Common myeloid progenitor, CD34-positive (primary cell): Measurements from ENCODE around the gene SLC24A1.

ENCODE experiments used
- CTCF ChIA-PET: fragments of 350-600 bp; sonication (Branson Sonifier 250); formaldehyde crosslinking; loops from one replicate; lab custom pipeline; 2021; ENCODE audit warnings: antibody characterized with exemption; lab: Charles Lee
- POLR2A ChIA-PET: fragments of 350-600 bp; sonication (Branson Sonifier 250); formaldehyde crosslinking; loops from one replicate; lab custom pipeline; 2021; ENCODE audit warnings: antibody characterized with exemption; lab: Charles Lee
- DNase-seq, 3 donors: peaks; one replicate each; pipeline versions ENCODE4 v3.0.0 to v3.0.0-alpha.2; 2013
- H3K27ac ChIP-seq, 2 experiments: 1 replicate in 1 of 2; 2 replicates in 1 of 2; pipeline ENCODE4 v1.7.0; 2013; ENCODE audit warnings: inconsistent platforms in 2 of 2, low read length in 2 of 2, mild to moderate bottlenecking in 2 of 2, low read depth in 1 of 2, moderate library complexity in 1 of 2; ENCODE audit not compliant: severe bottlenecking in 2 of 2, insufficient read depth in 1 of 2, poor library complexity in 1 of 2
- H3K27me3 ChIP-seq, 5 experiments: replicated peaks in 2 of 5; 1 replicate in 3 of 5; 2 replicates in 2 of 5; pipeline versions ENCODE4 v1.6.1 to v1.7.0; 2013; ENCODE audit warnings: low read length in 4 of 5, mild to moderate bottlenecking in 2 of 5, moderate library complexity in 2 of 5, inconsistent platforms in 1 of 5; ENCODE audit not compliant: insufficient read depth in 5 of 5, control insufficient read depth in 4 of 5
- H3K36me3 ChIP-seq, 4 experiments: 1 replicate in 2 of 4; 2 replicates in 2 of 4; pipeline versions ENCODE4 v1.6.1 to v1.7.0; 2013; ENCODE audit warnings: low read length in 3 of 4, control low read depth in 1 of 4, mild to moderate bottlenecking in 1 of 4; ENCODE audit not compliant: control insufficient read depth in 4 of 4, insufficient read depth in 4 of 4
- H3K4me1 ChIP-seq, 4 experiments: 1 replicate in 3 of 4; 2 replicates in 1 of 4; pipeline versions ENCODE4 v1.6.1 to v1.7.1; 2013; ENCODE audit warnings: low read length in 3 of 4, mild to moderate bottlenecking in 3 of 4, control low read depth in 1 of 4, inconsistent platforms in 1 of 4, moderate library complexity in 1 of 4; ENCODE audit not compliant: control insufficient read depth in 4 of 4, insufficient read depth in 4 of 4; ENCODE audit errors: control extremely low read depth in 1 of 4
- H3K4me3 ChIP-seq, 7 experiments: 1 replicate in 4 of 7; 2 replicates in 3 of 7; pipeline versions ENCODE4 v1.5.1 to v1.7.0; 2013; ENCODE audit warnings: mild to moderate bottlenecking in 7 of 7, low read length in 6 of 7, moderate library complexity in 6 of 7, inconsistent platforms in 2 of 7, low read depth in 2 of 7, control low read depth in 1 of 7; ENCODE audit not compliant: insufficient read depth in 4 of 7, control insufficient read depth in 1 of 7; ENCODE audit errors: extremely low read depth in 1 of 7
- H3K9me3 ChIP-seq, 5 experiments: 1 replicate in 4 of 5; 2 replicates in 1 of 5; pipeline versions ENCODE4 v1.6.1 to v1.7.1; 2013; ENCODE audit warnings: low read length in 4 of 5, mild to moderate bottlenecking in 2 of 5, inconsistent platforms in 1 of 5, low read depth in 1 of 5, moderate library complexity in 1 of 5; ENCODE audit not compliant: control insufficient read depth in 4 of 5, insufficient read depth in 2 of 5; ENCODE audit errors: control extremely low read depth in 1 of 5
- WGBS: methylation state at CpG from one replicate; pipeline ENCODE4 v1.1.5; 2013; ENCODE audit not compliant: insufficient coverage; 5-methylcytosine and 5-hydroxymethylcytosine counted together

The SLC24A1 gene

GRCh38 chr15:65655457-65655856, 33.7 kb downstream of the SLC24A1 start:
- ChIA-PET CTCF (interaction anchor here (1.5 kb wide), 1 partner anchor 17 kb away, joined by 4 read pairs; no protein-coding TSS in a partner anchor), POLR2A (no interaction called here)
- Histone ChIP-seq H3K36me3 (peaks cover 15 to 53% (median 26%) of the 10 kb centered on the region in 4 experiments), H3K4me1 (no peaks in the 10 kb centered on the region), H3K27ac (no peak overlapping the region), H3K9me3 (no peaks in the 10 kb centered on the region), H3K4me3 (no peak overlapping the region), H3K27me3 (no peaks in the 10 kb centered on the region)
- WGBS, result 92% methylated on average over 3 of the region's 4 CpGs
- DNase-seq, result no peak

- DNase-seq, result no peak
- no peak overlapping the region for H3K27ac ChIP-seq
- WGBS, result no CpG with 5 or more reads among the region's 4 CpGs
- no peaks in the 10 kb centered on the region for H3K27me3 ChIP-seq
- peaks cover 13 to 52% (median 24%) of the 10 kb centered on the region in 4 experiments for H3K36me3 ChIP-seq
- H3K9me3 ChIP-seq, result no peaks in the 10 kb centered on the region
- H3K4me3 ChIP-seq, result no peak overlapping the region
- ChIA-PET CTCF (interaction anchor here (2.0 kb wide), 1 partner anchor 23 kb away, joined by 6 read pairs; no protein-coding TSS in a partner anchor), POLR2A (no interaction called here)
- H3K4me1 ChIP-seq, result no peaks in the 10 kb centered on the region
These were observed 37.8 kb downstream of the SLC24A1 start for GRCh38 chr15:65659502-65660052.

GRCh38 chr15:65660927-65661326, 39.2 kb downstream of the SLC24A1 start:
- Histone ChIP-seq H3K4me3 (no peak overlapping the region), H3K4me1 (no peaks in the 10 kb centered on the region), H3K27ac (no peak overlapping the region), H3K36me3 (peaks cover 18 to 52% (median 24%) of the 10 kb centered on the region in 4 experiments), H3K9me3 (no peaks in the 10 kb centered on the region), H3K27me3 (no peaks in the 10 kb centered on the region)
- 100% methylated on average over 1 of the region's 2 CpGs for WGBS
- ChIA-PET POLR2A (no interaction called here), CTCF (interaction anchor here (2.0 kb wide), 1 partner anchor 24 kb away, joined by 6 read pairs; no protein-coding TSS in a partner anchor)
- DNase-seq, result no peak

GRCh38 chr15:65663521-65663920, 41.8 kb downstream of the SLC24A1 start:
- Histone ChIP-seq H3K27ac (no peak overlapping the region), H3K27me3 (no peaks in the 10 kb centered on the region), H3K4me1 (no peaks in the 10 kb centered on the region), H3K4me3 (no peak overlapping the region), H3K9me3 (no peaks in the 10 kb centered on the region), H3K36me3 (peaks cover 20 to 66% (median 28%) of the 10 kb centered on the region in 4 experiments)
- ChIA-PET POLR2A (no interaction called here), CTCF (interaction anchor here (0.6 to 0.9 kb wide), 2 partner anchors 22 to 49 kb away, joined by 3 to 4 read pairs; no protein-coding TSS in a partner anchor)
- no peak for DNase-seq
- 87% methylated on average over 2 of the region's 3 CpGs for WGBS

- Histone ChIP-seq H3K9me3 (no peaks in the 10 kb centered on the region), H3K4me3 (no peak overlapping the region), H3K36me3 (peaks cover 20 to 73% (median 31%) of the 10 kb centered on the region in 4 experiments), H3K4me1 (no peaks in the 10 kb centered on the region), H3K27ac (no peak overlapping the region), H3K27me3 (no peaks in the 10 kb centered on the region)
- ChIA-PET POLR2A (interaction anchor here (0.6 kb wide), 1 partner anchor 72 kb away, joined by 3 read pairs; no protein-coding TSS in a partner anchor), CTCF (no interaction called here)
- 96% methylated on average over 3 of the region's 3 CpGs for WGBS
- DNase-seq, result no peak
These were observed 44.5 kb downstream of the SLC24A1 start for GRCh38 chr15:65666257-65666656.

GRCh38 chr15:65675551-65675950, 53.8 kb downstream of the SLC24A1 start:
- no CpG with 5 or more reads among the region's 1 CpG for WGBS
- Histone ChIP-seq H3K9me3 (no peaks in the 10 kb centered on the region), H3K27ac (no peak overlapping the region), H3K4me1 (no peaks in the 10 kb centered on the region), H3K4me3 (no peak overlapping the region), H3K36me3 (peaks cover 7 to 23% (median 11%) of the 10 kb centered on the region in 4 experiments), H3K27me3 (no peaks in the 10 kb centered on the region)
- DNase-seq, result no peak
- ChIA-PET CTCF (no interaction called here), POLR2A (interaction anchor here (0.5 kb wide), 1 partner anchor 93 kb away, joined by 3 read pairs; no protein-coding TSS in a partner anchor)

- POLR2A ChIA-PET, result no interaction called here
- Histone ChIP-seq H3K36me3 (peaks cover 9 to 17% (median 10%) of the 10 kb centered on the region in 4 experiments), H3K4me1 (no peaks in the 10 kb centered on the region), H3K27ac (no peak overlapping the region), H3K9me3 (no peaks in the 10 kb centered on the region), H3K4me3 (no peak overlapping the region), H3K27me3 (no peaks in the 10 kb centered on the region)
- no peak for DNase-seq
- no CpG with 5 or more reads among the region's 2 CpGs for WGBS
- CTCF ChIA-PET, result no interaction called here
These were observed 54.4 kb downstream of the SLC24A1 start for GRCh38 chr15:65676123-65676522.
